ENCODE measurements around the gene OR2A25. TPM values are rescaled to one million over a fixed set of nuclear protein-coding genes. Genes with fewer than 3 reads are reported as not detected.

OR2A25 gene
- total RNA-seq, 1 donor from 2014 or later, result not detected

DNA sequence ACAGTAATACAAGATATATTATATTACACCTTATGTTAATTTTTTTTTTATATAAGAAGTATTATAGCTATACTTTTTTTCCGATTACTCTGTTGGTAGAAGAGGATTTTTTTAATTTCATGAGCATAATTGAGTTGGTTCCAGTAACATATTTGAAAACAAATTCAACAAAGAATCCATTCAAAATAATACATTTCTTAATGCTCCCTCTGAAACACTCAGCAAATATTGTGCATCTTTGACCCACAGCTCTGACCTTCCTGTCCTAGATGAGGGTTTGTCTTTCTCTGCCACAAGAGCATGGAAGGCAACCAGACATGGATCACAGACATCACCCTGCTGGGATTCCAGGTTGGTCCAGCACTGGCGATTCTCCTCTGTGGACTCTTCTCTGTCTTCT lies 39.7 kb downstream of the OR2A25 start, which contains the start of gene OR2A2:
OR2A2 (plus strand) TSS at position 301 of the 400 bp plus-strand sequence; CDS start at position 301, 0 bp downstream.
- H3K9ac ChIP-seq (ENCODE audit: low read depth in 1 of 3, low read length in 3 of 3), result no peak within 1 kb of the TSS
- H3K36me3 ChIP-seq (ENCODE audit: control insufficient read depth in 3 of 3, insufficient read depth in 3 of 3, low read length in 3 of 3), result no peaks in the 10 kb centered on the region
- no peak within 1 kb of the TSS for H3K4me3 ChIP-seq (ENCODE audit: low read length in 3 of 3)
- no peaks in the 10 kb centered on the region for H3K27me3 ChIP-seq (ENCODE audit: control insufficient read depth in 3 of 3, insufficient read depth in 3 of 3, low read length in 3 of 3)
- H3K4me1 ChIP-seq (ENCODE audit: control insufficient read depth in 3 of 3, insufficient read depth in 3 of 3, low read length in 3 of 3), result no peaks in the 10 kb centered on the region
- no peak within 1 kb of the TSS for H3K27ac ChIP-seq (ENCODE audit: low read depth, low read length)
- no peaks in the 10 kb centered on the region for H3K9me3 ChIP-seq (ENCODE audit: control insufficient read depth in 3 of 3, low read length in 3 of 3)

GRCh38 chr7:144110272-144110671 lies 40.7 kb downstream of the OR2A25 start:
- Histone ChIP-seq H3K9me3 (ENCODE audit: control insufficient read depth in 3 of 3, low read length in 3 of 3) (no peaks in the 10 kb centered on the region), H3K27me3 (ENCODE audit: control insufficient read depth in 3 of 3, insufficient read depth in 3 of 3, low read length in 3 of 3) (no peaks in the 10 kb centered on the region), H3K4me1 (ENCODE audit: control insufficient read depth in 3 of 3, insufficient read depth in 3 of 3, low read length in 3 of 3) (no peaks in the 10 kb centered on the region), H3K36me3 (ENCODE audit: control insufficient read depth in 3 of 3, insufficient read depth in 3 of 3, low read length in 3 of 3) (no peaks in the 10 kb centered on the region), H3K27ac (ENCODE audit: low read depth, low read length) (no peak overlapping the region), H3K4me3 (ENCODE audit: low read length in 3 of 3) (no peak overlapping the region), H3K9ac (ENCODE audit: low read depth in 1 of 3, low read length in 3 of 3) (no peak overlapping the region)

GRCh38 chr7:144113651-144114050 lies 44.0 kb downstream of the OR2A25 start:
- no peak overlapping the region for H3K9ac ChIP-seq (ENCODE audit: low read depth in 1 of 3, low read length in 3 of 3)
- H3K27me3 ChIP-seq (ENCODE audit: control insufficient read depth in 3 of 3, insufficient read depth in 3 of 3, low read length in 3 of 3), result no peaks in the 10 kb centered on the region
- no peak overlapping the region for H3K27ac ChIP-seq (ENCODE audit: low read depth, low read length)
- H3K36me3 ChIP-seq (ENCODE audit: control insufficient read depth in 3 of 3, insufficient read depth in 3 of 3, low read length in 3 of 3), result no peaks in the 10 kb centered on the region
- H3K9me3 ChIP-seq (ENCODE audit: control insufficient read depth in 3 of 3, low read length in 3 of 3), result no peaks in the 10 kb centered on the region
- no peak overlapping the region for H3K4me3 ChIP-seq (ENCODE audit: low read length in 3 of 3)
- no peaks in the 10 kb centered on the region for H3K4me1 ChIP-seq (ENCODE audit: control insufficient read depth in 3 of 3, insufficient read depth in 3 of 3, low read length in 3 of 3)

DNA sequence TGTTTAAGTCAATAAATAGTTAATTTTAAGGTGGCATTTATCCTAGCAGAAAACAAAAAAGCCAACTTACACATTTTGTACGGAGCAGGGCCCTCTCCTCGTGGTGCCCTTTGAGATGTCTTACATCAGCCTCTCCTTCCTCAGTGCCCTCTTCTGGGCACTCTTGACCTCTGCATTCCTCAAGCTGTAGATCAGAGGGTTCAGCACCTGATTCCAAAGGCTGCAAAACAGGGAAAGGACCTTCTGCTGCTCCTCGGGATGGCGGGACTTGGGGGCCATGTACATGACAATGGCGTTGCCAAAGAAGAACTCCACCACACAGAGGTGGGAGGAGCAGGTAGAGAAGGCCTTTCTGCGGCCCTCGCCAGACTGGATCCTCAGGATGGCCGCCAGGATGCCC lies 48.7 kb downstream of the OR2A25 start:
- no peaks in the 10 kb centered on the region for H3K27me3 ChIP-seq (ENCODE audit: control insufficient read depth in 3 of 3, insufficient read depth in 3 of 3, low read length in 3 of 3)
- no peaks in the 10 kb centered on the region for H3K9me3 ChIP-seq (ENCODE audit: control insufficient read depth in 3 of 3, low read length in 3 of 3)
- no peaks in the 10 kb centered on the region for H3K36me3 ChIP-seq (ENCODE audit: control insufficient read depth in 3 of 3, insufficient read depth in 3 of 3, low read length in 3 of 3)
- no peaks in the 10 kb centered on the region for H3K4me1 ChIP-seq (ENCODE audit: control insufficient read depth in 3 of 3, insufficient read depth in 3 of 3, low read length in 3 of 3)
- H3K27ac ChIP-seq (ENCODE audit: low read depth, low read length), result no peak overlapping the region
- no peak overlapping the region for H3K4me3 ChIP-seq (ENCODE audit: low read length in 3 of 3)
- H3K9ac ChIP-seq (ENCODE audit: low read depth in 1 of 3, low read length in 3 of 3), result no peak overlapping the region

DNA sequence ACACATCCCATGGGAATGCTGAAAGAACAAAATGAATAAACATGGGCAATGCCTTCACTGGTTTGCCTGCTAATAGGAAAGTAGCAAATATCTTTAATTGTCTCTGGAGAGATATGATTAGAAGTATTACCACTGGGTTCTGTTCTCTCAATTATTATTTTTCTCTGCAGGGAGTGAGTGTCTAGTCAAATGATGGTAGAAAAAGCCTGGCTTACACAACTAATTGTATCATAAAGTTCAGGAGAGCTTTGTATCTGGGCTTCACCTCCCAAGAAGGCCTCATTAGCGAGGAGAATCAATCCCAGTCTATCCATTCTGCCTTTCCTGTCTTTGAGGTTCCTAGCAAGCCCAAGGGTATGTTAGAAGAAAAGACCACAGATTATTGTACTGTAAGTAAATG lies 53.3 kb downstream of the OR2A25 start, which contains the start of gene OR2A14:
OR2A14 (plus strand) TSS at position 301 of the 400 bp plus-strand sequence. CDS start 5,937 bp downstream, outside the sequence.
- no peaks in the 10 kb centered on the region for H3K4me1 ChIP-seq (ENCODE audit: control insufficient read depth in 3 of 3, insufficient read depth in 3 of 3, low read length in 3 of 3)
- no peaks in the 10 kb centered on the region for H3K9me3 ChIP-seq (ENCODE audit: control insufficient read depth in 3 of 3, low read length in 3 of 3)
- no peaks in the 10 kb centered on the region for H3K36me3 ChIP-seq (ENCODE audit: control insufficient read depth in 3 of 3, insufficient read depth in 3 of 3, low read length in 3 of 3)
- no peaks in the 10 kb centered on the region for H3K27me3 ChIP-seq (ENCODE audit: control insufficient read depth in 3 of 3, insufficient read depth in 3 of 3, low read length in 3 of 3)
- no peak within 1 kb of the TSS for H3K27ac ChIP-seq (ENCODE audit: low read depth, low read length)
- no peak within 1 kb of the TSS for H3K9ac ChIP-seq (ENCODE audit: low read depth in 1 of 3, low read length in 3 of 3)
- H3K4me3 ChIP-seq (ENCODE audit: low read length in 3 of 3), result no peak within 1 kb of the TSS

Small RNA genes within 50 kb of the gene (small RNA-seq; reads per million reads assigned to genes)
- not detected for gene OR2A41P

Other genes starting within 250 kb of the OR2A25 start
- 90.3 TPM for gene TCAF1, start 167.6 kb upstream of the OR2A25 start, total RNA-seq
- gene OR2F2, start 134.6 kb upstream of the OR2A25 start, total RNA-seq, result not detected
- gene OR2F1, start 115.0 kb upstream of the OR2A25 start, total RNA-seq, result not detected
- gene OR6B1, start 69.5 kb upstream of the OR2A25 start, total RNA-seq, result not detected
- gene OR2A5, start 20.9 kb upstream of the OR2A25 start, total RNA-seq, result not detected
- not detected for gene OR2A12, start 16.5 kb downstream of the OR2A25 start, total RNA-seq
- gene OR2A2, start 39.8 kb downstream of the OR2A25 start, total RNA-seq, result not detected
- not detected for gene OR2A14, start 53.4 kb downstream of the OR2A25 start, total RNA-seq
- not detected for gene CTAGE4, start 113.7 kb downstream of the OR2A25 start, total RNA-seq
- gene ARHGEF35, start 126.0 kb downstream of the OR2A25 start, total RNA-seq, result 1.6 TPM
- gene OR2A42, start 169.8 kb downstream of the OR2A25 start, total RNA-seq, result under 0.01 TPM
- not detected for gene OR2A7, start 195.0 kb downstream of the OR2A25 start, total RNA-seq
- gene CTAGE8, start 199.5 kb downstream of the OR2A25 start, total RNA-seq, result not detected
- gene OR2A1, start 242.6 kb downstream of the OR2A25 start, total RNA-seq, result under 0.01 TPM